ENCODE results near the gene CD300A.

The CD300A gene

DNA sequence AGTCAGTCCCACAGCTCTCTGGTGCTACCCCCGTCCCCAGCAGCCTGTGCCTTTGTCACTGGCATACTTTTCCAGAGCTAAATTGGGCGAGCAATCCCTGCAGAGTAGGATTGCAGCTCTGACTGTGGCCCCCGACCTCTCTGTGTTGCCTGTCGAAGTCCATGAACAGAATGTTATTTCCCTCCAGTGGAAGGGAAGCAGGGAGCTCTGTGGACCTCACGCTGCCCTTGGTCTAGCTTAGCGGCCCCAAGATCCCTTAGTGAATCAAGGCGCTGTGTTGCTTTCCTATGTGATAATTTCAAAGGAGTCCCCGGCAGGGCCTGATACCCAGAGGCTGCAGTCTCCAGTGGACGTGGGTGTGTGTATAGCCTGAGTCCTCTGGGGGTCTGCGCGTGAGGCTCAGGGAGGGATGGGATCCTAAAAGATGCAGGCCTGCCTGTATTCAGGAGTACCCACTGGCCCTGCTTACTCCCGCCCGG is 15.5 kb upstream of the CD300A start:
- no peak for DNase-seq (ENCODE audit: low read depth)
- TF ChIP-seq, protein P1, sequence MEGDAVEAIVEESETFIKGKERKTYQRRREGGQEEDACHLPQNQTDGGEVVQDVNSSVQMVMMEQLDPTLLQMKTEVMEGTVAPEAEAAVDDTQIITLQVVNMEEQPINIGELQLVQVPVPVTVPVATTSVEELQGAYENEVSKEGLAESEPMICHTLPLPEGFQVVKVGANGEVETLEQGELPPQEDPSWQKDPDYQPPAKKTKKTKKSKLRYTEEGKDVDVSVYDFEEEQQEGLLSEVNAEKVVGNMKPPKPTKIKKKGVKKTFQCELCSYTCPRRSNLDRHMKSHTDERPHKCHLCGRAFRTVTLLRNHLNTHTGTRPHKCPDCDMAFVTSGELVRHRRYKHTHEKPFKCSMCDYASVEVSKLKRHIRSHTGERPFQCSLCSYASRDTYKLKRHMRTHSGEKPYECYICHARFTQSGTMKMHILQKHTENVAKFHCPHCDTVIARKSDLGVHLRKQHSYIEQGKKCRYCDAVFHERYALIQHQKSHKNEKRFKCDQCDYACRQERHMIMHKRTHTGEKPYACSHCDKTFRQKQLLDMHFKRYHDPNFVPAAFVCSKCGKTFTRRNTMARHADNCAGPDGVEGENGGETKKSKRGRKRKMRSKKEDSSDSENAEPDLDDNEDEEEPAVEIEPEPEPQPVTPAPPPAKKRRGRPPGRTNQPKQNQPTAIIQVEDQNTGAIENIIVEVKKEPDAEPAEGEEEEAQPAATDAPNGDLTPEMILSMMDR (conservative IDR thresholded peaks at IDR 0.05; ENCODE audit: low read depth, low read length): no peak
- H3K4me3 ChIP-seq (ENCODE audit: low read length): no peak overlapping the region

- TF ChIP-seq, protein P1 (conservative IDR thresholded peaks at IDR 0.05; ENCODE audit: low read depth, low read length): no peak
- H3K4me3 ChIP-seq (ENCODE audit: low read length): no peak overlapping the region
- DNase-seq (ENCODE audit: low read depth): no peak
Observed at GRCh38 chr17:74451557-74451956, 14.9 kb upstream of the CD300A start.

GRCh38 chr17:74452033-74452840 is 14.2 kb upstream of the CD300A start:
- H3K4me3 ChIP-seq (ENCODE audit: low read length): no peak overlapping the region
- TF ChIP-seq, protein P1 (conservative IDR thresholded peaks at IDR 0.05; ENCODE audit: low read depth, low read length): no peak
- DNase-seq (ENCODE audit: low read depth): no peak

GRCh38 chr17:74452841-74453661 is 13.4 kb upstream of the CD300A start:
- no peak for DNase-seq (ENCODE audit: low read depth)
- peak overlapping the region; percentile 43 for H3K4me3 ChIP-seq (ENCODE audit: low read length)
- TF ChIP-seq, protein P1 (conservative IDR thresholded peaks at IDR 0.05; ENCODE audit: low read depth, low read length): no peak

GRCh38 chr17:74453665-74454196 is 12.7 kb upstream of the CD300A start:
- peak overlapping the region; percentile 43 for H3K4me3 ChIP-seq (ENCODE audit: low read length)
- no peak for DNase-seq (ENCODE audit: low read depth)
- TF ChIP-seq, protein P1 (conservative IDR thresholded peaks at IDR 0.05; ENCODE audit: low read depth, low read length): no peak

GRCh38 chr17:74454197-74455024 is 12.0 kb upstream of the CD300A start:
- peak; percentile 51 for DNase-seq (ENCODE audit: low read depth)
- H3K4me3 ChIP-seq (ENCODE audit: low read length): peak overlapping the region; percentile 42
- TF ChIP-seq, protein P1 (conservative IDR thresholded peaks at IDR 0.05; ENCODE audit: low read depth, low read length): no peak

All from retinal pigment epithelial cell (primary cell).